ENCODE data around the gene ADAMTSL4. TPM values are rescaled to one million over a fixed set of nuclear protein-coding genes. Genes with fewer than 3 reads are reported as not detected.
A peak's percentile ranks its signal among the peaks of the same experiment; 100 is the strongest.

Gene ADAMTSL4
- total and polyA plus RNA-seq, 9 of the 15 experiments (the other 6 are each of a cell fraction or from before 2014, with no cell fraction given), result 12.7 to 212 (median 35.6) TPM

GRCh38 chr1:150560576-150561253, 11.5 kb downstream of the ADAMTSL4 start (continued):
- TF ChIP-seq CC2D1A (IDR thresholded peaks at IDR 0.05), result peak; percentile 49; the same call in 1 of the 2 replicates
- no peak for TF ChIP-seq DIDO1 (tag; IDR thresholded peaks at IDR 0.05; ENCODE audit: low read depth)
- peak; percentile 38 for TF ChIP-seq ZFP36 (IDR thresholded peaks at IDR 0.05; ENCODE audit: low read depth, low read length, partially characterized antibody)
- TF ChIP-seq MYC (IDR thresholded peaks at IDR 0.05; ENCODE audit: low read depth, low read length), result 0 out of 2 replicates have a peak, but pooled peaks have one; percentile 48
- TF ChIP-seq MYC (CRISPR knock-in tag; IDR thresholded peaks at IDR 0.05; ENCODE audit: borderline replicate concordance, low read depth), result no peak
- peak; percentile 75 to 80 for TF ChIP-seq RAD21 (CRISPR knock-in tag; conservative IDR thresholded peaks at IDR 0.05 in 1 of 2, IDR thresholded peaks at IDR 0.05 in 1 of 2)
- 0 out of 2 replicates have a peak, but pooled peaks have one; percentile 10 for TF ChIP-seq ESRRA (IDR thresholded peaks at IDR 0.05; ENCODE audit: borderline replicate concordance, low read depth)
- peak; percentile 49 for TF ChIP-seq E2F8 (IDR thresholded peaks at IDR 0.05; ENCODE audit: low read depth, partially characterized antibody)
- peak; percentile 64 for TF ChIP-seq DEAF1 (CRISPR knock-in tag; IDR thresholded peaks at IDR 0.05)
- TF ChIP-seq MAZ (CRISPR knock-in tag; conservative IDR thresholded peaks at IDR 0.05 in 1 of 2, IDR thresholded peaks at IDR 0.05 in 1 of 2), result peak in 1 of 2 experiments; percentile 71; a peak in 1 of 4 replicates
- peak; percentile 41; the same call in 1 of the 2 replicates for TF ChIP-seq KLF16 (IDR thresholded peaks at IDR 0.05)
- TF ChIP-seq CBX3 (IDR thresholded peaks at IDR 0.05; ENCODE audit: borderline replicate concordance in 1 of 2, low read length in 2 of 2), result peak in 1 of 2 experiments; percentile 37; a peak in 2 of 3 replicates
- no peak for TF ChIP-seq ZNF395 (CRISPR knock-in tag; IDR thresholded peaks at IDR 0.05)
- peak; percentile 47; the same call in 1 of the 2 replicates for TF ChIP-seq RB1 (IDR thresholded peaks at IDR 0.05; ENCODE audit: low read depth)
- TF ChIP-seq ZNF655 (CRISPR knock-in tag; IDR thresholded peaks at IDR 0.05), result no peak
- peak in 1 of 3 experiments; percentile 15 for TF ChIP-seq YY1 (IDR thresholded peaks at IDR 0.05; ENCODE audit: borderline replicate concordance in 1 of 3, control insufficient read depth in 1 of 3, extremely low read depth in 1 of 3, insufficient read depth in 3 of 3, insufficient read length in 1 of 3, insufficient replicate concordance in 2 of 3, low read depth in 1 of 3, low read length in 2 of 3)
- TF ChIP-seq STAG1 (CRISPR knock-in tag; IDR thresholded peaks at IDR 0.05; ENCODE audit: borderline replicate concordance), result peak; percentile 86
- no peak for TF ChIP-seq SIN3B (IDR thresholded peaks at IDR 0.05; ENCODE audit: low read depth)

Measured in K562 (cell line).